ENCODE measurements around the gene NRXN3.

- no peak for TF ChIP-seq CTCF (IDR thresholded peaks at IDR 0.05 in 4 of 5, conservative IDR thresholded peaks at IDR 0.05 in 1 of 5)
- TF ChIP-seq POLR2A (IDR thresholded peaks at IDR 0.05), result no peak
Observed at GRCh38 chr14:79614448-79614847, 1444.3 kb downstream of the NRXN3 start.
